ENCODE measurements around the gene EPYC. TPM values are rescaled to one million over a fixed set of nuclear protein-coding genes. Genes with fewer than 3 reads are reported as not detected.

Gene EPYC
- total and polyA plus RNA-seq, 10 of the 15 experiments (the other 5 are each of a cell fraction or from before 2014, with no cell fraction given): not detected

DNA sequence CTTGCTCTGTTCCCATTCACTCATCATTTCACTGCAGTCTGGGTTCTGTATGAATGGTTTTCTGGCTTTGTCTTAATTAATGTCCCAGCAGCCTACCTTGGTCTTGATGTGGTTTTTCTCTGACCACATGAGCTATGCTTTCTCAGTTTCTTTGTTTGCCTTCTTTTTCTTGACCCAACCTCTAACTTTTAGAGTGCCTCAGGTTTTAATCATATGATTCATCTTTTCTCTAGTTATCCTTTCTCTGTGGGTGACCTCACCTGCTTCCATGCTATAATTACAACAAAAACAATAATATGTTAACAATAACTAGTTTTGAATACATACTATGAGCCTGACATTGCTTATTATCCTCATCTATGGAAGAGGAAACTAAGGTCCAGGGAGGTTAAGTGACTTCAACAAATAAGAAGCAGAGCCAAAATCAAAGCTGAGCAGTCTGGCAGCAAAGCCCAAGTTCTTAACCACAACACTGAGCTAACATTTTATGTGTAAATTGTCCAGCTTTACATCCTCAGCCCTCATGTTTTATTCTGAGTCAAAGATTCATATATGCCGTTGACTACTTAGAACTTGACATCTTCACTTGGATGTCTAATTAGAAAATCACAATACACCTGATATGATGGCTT, 4.7 kb upstream of the EPYC start:
- DNase-seq (ENCODE audit: low read depth, low spot score) (peak; percentile 55), ATAC-seq (peak; percentile 95), FAIRE-seq (peak; percentile 35)
- Histone ChIP-seq H3K4me1 (ENCODE audit: control insufficient read depth, insufficient read depth, low read length) (peaks cover 23% of the 10 kb centered on the region), H3K9ac (ENCODE audit: control insufficient read depth, insufficient read depth, low read length) (no peak overlapping the region), H3K36me3 (ENCODE audit: control insufficient read depth in 2 of 2, insufficient read depth in 2 of 2, low read length in 1 of 2) (no peaks in the 10 kb centered on the region), H3K79me2 (ENCODE audit: control insufficient read depth, insufficient read depth, low read length) (no peaks in the 10 kb centered on the region), H3K27me3 (replicated peaks in 1 of 2; ENCODE audit: control insufficient read depth in 2 of 2, insufficient read depth in 2 of 2, low read length in 1 of 2) (0 out of 4 replicates have a peak, but pooled peaks cover 0 to 2% of the 10 kb centered on the region in 2 experiments), H3K4me2 (ENCODE audit: control insufficient read depth, insufficient read depth) (no peak overlapping the region), H3K4me3 (no peak overlapping the region), H3K9me3 (replicated peaks; ENCODE audit: control insufficient read depth, insufficient read depth, low read length) (no peaks in the 10 kb centered on the region), H4K20me1 (ENCODE audit: control insufficient read depth, insufficient read depth) (no peaks in the 10 kb centered on the region), H3K27ac (ENCODE audit: control insufficient read depth, insufficient read depth) (no peak overlapping the region), H2AFZ (ENCODE audit: control insufficient read depth, low read depth, low read length) (no peak overlapping the region)
- ChIA-PET CTCF (interaction anchor here (1.7 kb wide), 1 partner anchor 99 kb away, joined by 4 read pairs; no protein-coding TSS in a partner anchor), RAD21 (ENCODE audit: unreplicated experiment) (interaction anchor here (1.5 kb wide), 1 partner anchor 101 kb away, joined by 3 read pairs; no protein-coding TSS in a partner anchor), POLR2A (no interaction called here), SMC1A (ENCODE audit: uncharacterized antibody, unreplicated experiment) (interaction anchor here (0.6 to 1.3 kb wide), 4 partner anchors 14 to 63 kb away, joined by 3 to 4 read pairs (median 3); no protein-coding TSS in a partner anchor)
- in situ Hi-C loops (cut with MboI) (no loop called here), intact Hi-C loops (cut with micrococcal nuclease; ENCODE audit: unreplicated experiment) (no loop called here)
- WGBS (ENCODE audit: insufficient coverage, insufficient replicate concordance, low lambda C conversion rate, missing lambda C conversion rate): 29% methylated on average over 1 of the region's 1 CpG
- no TSS peak for BruUV-seq (replicated peaks)
- TF ChIP-seq SMC3 (IDR thresholded peaks at IDR 0.05; ENCODE audit: borderline replicate concordance, low read length): no peak
- no peak for TF ChIP-seq MAX (IDR thresholded peaks at IDR 0.05; ENCODE audit: low read depth, low read length)
- TF ChIP-seq SREBF2 (IDR thresholded peaks at IDR 0.05; ENCODE audit: low read length): no peak
- TF ChIP-seq TARDBP (IDR thresholded peaks at IDR 0.05; ENCODE audit: borderline replicate concordance): no peak
- TF ChIP-seq NRF1 (conservative IDR thresholded peaks at IDR 0.05; ENCODE audit: low read depth, low read length): no peak
- no peak for TF ChIP-seq RFX5 (IDR thresholded peaks at IDR 0.05; ENCODE audit: low read depth, low read length)
- no peak for TF ChIP-seq SIX5 (IDR thresholded peaks at IDR 0.05; ENCODE audit: low read depth, low read length, severe bottlenecking)
- TF ChIP-seq, protein P1, sequence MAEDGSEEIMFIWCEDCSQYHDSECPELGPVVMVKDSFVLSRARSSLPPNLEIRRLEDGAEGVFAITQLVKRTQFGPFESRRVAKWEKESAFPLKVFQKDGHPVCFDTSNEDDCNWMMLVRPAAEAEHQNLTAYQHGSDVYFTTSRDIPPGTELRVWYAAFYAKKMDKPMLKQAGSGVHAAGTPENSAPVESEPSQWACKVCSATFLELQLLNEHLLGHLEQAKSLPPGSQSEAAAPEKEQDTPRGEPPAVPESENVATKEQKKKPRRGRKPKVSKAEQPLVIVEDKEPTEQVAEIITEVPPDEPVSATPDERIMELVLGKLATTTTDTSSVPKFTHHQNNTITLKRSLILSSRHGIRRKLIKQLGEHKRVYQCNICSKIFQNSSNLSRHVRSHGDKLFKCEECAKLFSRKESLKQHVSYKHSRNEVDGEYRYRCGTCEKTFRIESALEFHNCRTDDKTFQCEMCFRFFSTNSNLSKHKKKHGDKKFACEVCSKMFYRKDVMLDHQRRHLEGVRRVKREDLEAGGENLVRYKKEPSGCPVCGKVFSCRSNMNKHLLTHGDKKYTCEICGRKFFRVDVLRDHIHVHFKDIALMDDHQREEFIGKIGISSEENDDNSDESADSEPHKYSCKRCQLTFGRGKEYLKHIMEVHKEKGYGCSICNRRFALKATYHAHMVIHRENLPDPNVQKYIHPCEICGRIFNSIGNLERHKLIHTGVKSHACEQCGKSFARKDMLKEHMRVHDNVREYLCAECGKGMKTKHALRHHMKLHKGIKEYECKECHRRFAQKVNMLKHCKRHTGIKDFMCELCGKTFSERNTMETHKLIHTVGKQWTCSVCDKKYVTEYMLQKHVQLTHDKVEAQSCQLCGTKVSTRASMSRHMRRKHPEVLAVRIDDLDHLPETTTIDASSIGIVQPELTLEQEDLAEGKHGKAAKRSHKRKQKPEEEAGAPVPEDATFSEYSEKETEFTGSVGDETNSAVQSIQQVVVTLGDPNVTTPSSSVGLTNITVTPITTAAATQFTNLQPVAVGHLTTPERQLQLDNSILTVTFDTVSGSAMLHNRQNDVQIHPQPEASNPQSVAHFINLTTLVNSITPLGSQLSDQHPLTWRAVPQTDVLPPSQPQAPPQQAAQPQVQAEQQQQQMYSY (CRISPR knock-in tag; IDR thresholded peaks at IDR 0.05): no peak
- TF ChIP-seq NFYB (IDR thresholded peaks at IDR 0.05; ENCODE audit: insufficient read depth, low read depth, low read length): no peak
- no peak for TF ChIP-seq BRCA1 (IDR thresholded peaks at IDR 0.05; ENCODE audit: low read depth, low read length)
- TF ChIP-seq BMI1 (IDR thresholded peaks at IDR 0.05; ENCODE audit: borderline replicate concordance): peak; percentile 33; the same call in 1 of the 2 replicates
- no peak for TF ChIP-seq STAT3 (IDR thresholded peaks at IDR 0.05; ENCODE audit: low read depth, low read length)
- TF ChIP-seq BCL11A (IDR thresholded peaks at IDR 0.05; ENCODE audit: low read depth, low read length): peak; percentile 95
- no peak for TF ChIP-seq RB1 (IDR thresholded peaks at IDR 0.05; ENCODE audit: borderline replicate concordance)
- TF ChIP-seq ATF7 (IDR thresholded peaks at IDR 0.05; ENCODE audit: low read depth): peak; percentile 97
- TF ChIP-seq TCF7 (IDR thresholded peaks at IDR 0.05; ENCODE audit: borderline replicate concordance): peak; percentile 96
- TF ChIP-seq MYB (IDR thresholded peaks at IDR 0.05; ENCODE audit: borderline replicate concordance, low read depth, low read length): no peak
- no peak for TF ChIP-seq RELA (IDR thresholded peaks at IDR 0.05; ENCODE audit: borderline replicate concordance, partially characterized antibody)
- TF ChIP-seq EED (IDR thresholded peaks at IDR 0.05; ENCODE audit: low read depth): peak; percentile 64; the same call in 1 of the 2 replicates
- TF ChIP-seq SMAD1 (IDR thresholded peaks at IDR 0.05; ENCODE audit: low read depth, partially characterized antibody): no peak
- TF ChIP-seq BHLHE40 (IDR thresholded peaks at IDR 0.05; ENCODE audit: borderline replicate concordance in 1 of 2, low read depth in 2 of 2, low read length in 1 of 2): peak; percentile 61 to 66; a peak in 3 of 4 replicates
- no peak for TF ChIP-seq EZH2 (IDR thresholded peaks at IDR 0.05; ENCODE audit: borderline replicate concordance, control insufficient read depth, low read depth, low read length)
